Kidney epithelial cell (primary cell): Measurements from ENCODE around the gene LRRN2. TPM values are rescaled to one million over a fixed set of nuclear protein-coding genes. Genes with fewer than 3 reads are reported as not detected.
"Not testable (repeated sequence)": the region's sequence is repeated elsewhere in the genome, so short reads cannot be mapped to it uniquely, and the experiment has no call there.

Source experiments
- DNase-seq: peaks from one replicate; pipeline ENCODE4 v3.0.0-alpha.2; 2010; ENCODE audit warnings: low read depth
- H3K27me3 ChIP-seq: 2 replicates; pipeline ENCODE4 v1.6.0; 2011; ENCODE audit warnings: low read length; ENCODE audit not compliant: control insufficient read depth, insufficient read depth
- H3K36me3 ChIP-seq: 2 replicates; pipeline ENCODE4 v1.5.1; 2011; ENCODE audit warnings: low read length; ENCODE audit not compliant: control insufficient read depth, insufficient read depth
- H3K4me3 ChIP-seq: 2 replicates; pipeline ENCODE4 v1.5.1; 2011; ENCODE audit warnings: low read depth, mild to moderate bottlenecking, control low read depth, low read length
- total RNA-seq: library from RNA; depleted of rRNA; stranded (reverse); fragments of >200 nt; gene quantifications from 2 replicates; pipeline ENCODE4 v1.2.3, GENCODE V29; 2015
- TF ChIP-seq, protein P1 (sequence below): IDR thresholded peaks from 2 replicates; pipeline ENCODE4 v1.5.1; 2011; ENCODE audit warnings: mild to moderate bottlenecking, moderate library complexity, low read length, control low read depth, inconsistent platforms; ENCODE audit not compliant: insufficient read depth, poor library complexity, severe bottlenecking

LRRN2 gene
- total RNA-seq, 1 donor from 2014 or later = 7.6 TPM

GRCh38 chr1:204731509-204731908, 46.0 kb upstream of the LRRN2 start:
- Histone ChIP-seq H3K36me3 (no peaks in the 10 kb centered on the region), H3K4me3 (no peak overlapping the region), H3K27me3 (peaks cover 7% of the 10 kb centered on the region)
- no peak for DNase-seq
- TF ChIP-seq, protein P1, sequence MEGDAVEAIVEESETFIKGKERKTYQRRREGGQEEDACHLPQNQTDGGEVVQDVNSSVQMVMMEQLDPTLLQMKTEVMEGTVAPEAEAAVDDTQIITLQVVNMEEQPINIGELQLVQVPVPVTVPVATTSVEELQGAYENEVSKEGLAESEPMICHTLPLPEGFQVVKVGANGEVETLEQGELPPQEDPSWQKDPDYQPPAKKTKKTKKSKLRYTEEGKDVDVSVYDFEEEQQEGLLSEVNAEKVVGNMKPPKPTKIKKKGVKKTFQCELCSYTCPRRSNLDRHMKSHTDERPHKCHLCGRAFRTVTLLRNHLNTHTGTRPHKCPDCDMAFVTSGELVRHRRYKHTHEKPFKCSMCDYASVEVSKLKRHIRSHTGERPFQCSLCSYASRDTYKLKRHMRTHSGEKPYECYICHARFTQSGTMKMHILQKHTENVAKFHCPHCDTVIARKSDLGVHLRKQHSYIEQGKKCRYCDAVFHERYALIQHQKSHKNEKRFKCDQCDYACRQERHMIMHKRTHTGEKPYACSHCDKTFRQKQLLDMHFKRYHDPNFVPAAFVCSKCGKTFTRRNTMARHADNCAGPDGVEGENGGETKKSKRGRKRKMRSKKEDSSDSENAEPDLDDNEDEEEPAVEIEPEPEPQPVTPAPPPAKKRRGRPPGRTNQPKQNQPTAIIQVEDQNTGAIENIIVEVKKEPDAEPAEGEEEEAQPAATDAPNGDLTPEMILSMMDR = no peak

GRCh38 chr1:204730826-204731459, 45.4 kb upstream of the LRRN2 start:
- DNase-seq = no peak
- Histone ChIP-seq H3K36me3 (no peaks in the 10 kb centered on the region), H3K27me3 (peaks cover 7% of the 10 kb centered on the region), H3K4me3 (no peak overlapping the region)
- TF ChIP-seq, protein P1 = no peak

DNA sequence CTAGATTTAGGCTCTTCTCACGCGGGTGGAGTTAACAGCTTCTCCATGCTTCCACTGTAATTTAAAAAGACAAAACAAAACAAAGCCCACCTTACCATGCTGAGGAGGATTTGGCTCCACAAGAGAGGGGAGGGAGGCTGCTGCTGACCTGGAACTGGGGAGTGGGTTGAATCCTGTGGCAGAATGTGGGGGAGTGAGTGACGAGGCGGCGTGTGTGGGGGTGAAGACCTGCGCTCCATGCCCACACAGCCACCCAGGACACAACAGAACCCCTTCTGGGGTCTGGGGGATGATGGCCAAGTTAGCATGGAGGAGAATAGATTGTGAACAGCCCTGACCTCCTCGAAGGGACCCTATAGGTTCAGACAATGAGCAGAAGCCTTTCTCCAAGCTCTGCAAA, 44.0 kb upstream of the LRRN2 start:
- Histone ChIP-seq H3K36me3 (no peaks in the 10 kb centered on the region), H3K27me3 (peaks cover 4% of the 10 kb centered on the region), H3K4me3 (no peak overlapping the region)
- no peak for DNase-seq
- TF ChIP-seq, protein P1 = no peak

DNA sequence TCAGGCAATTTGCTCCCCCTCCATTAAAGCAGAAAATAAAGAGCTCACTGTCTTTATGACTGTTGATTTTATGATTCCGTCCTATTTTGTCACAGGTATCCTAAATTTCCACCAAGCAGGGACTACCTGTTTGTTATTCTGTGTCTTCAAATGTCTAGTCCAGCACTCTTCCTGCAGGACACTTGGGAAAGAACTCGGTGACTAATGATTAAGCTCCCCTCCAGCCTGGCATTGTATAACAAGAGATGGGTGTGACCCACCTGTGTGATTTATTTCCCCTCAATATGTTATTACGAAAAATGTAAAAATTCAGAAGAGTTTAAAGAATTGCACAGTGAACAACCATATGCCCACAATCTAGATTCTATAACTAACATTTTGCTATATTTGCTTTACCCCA, 42.9 kb upstream of the LRRN2 start:
- H3K27me3 ChIP-seq = peaks cover 4% of the 10 kb centered on the region
- H3K4me3 ChIP-seq = no peak overlapping the region
- no peaks in the 10 kb centered on the region for H3K36me3 ChIP-seq
- no peak for DNase-seq
- TF ChIP-seq, protein P1 = no peak

DNA sequence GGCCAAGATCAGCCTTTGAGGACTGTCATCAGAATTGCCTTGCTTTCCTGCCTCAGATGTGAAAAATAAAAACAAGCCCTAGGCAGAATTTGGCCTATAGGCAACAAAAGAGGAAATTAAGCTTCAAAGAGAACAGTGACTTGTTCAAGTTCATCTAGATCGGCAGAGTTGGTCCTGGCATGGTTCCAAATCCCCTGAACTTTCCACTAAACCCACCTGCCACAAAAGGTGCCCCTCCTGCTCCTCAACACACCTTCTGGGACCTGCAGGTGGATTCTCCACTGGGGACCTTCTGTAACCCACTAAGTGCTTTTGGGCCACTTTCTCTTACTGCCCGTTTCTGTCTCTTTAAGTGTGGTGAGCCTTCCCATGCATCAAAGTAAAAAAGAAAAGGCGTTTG, 42.5 kb upstream of the LRRN2 start:
- no peak for DNase-seq
- peaks cover 2% of the 10 kb centered on the region for H3K27me3 ChIP-seq
- TF ChIP-seq, protein P1 = no peak
- H3K4me3 ChIP-seq = no peak overlapping the region
- H3K36me3 ChIP-seq = no peaks in the 10 kb centered on the region

- H3K27me3 ChIP-seq, H3K4me3 ChIP-seq, DNase-seq, H3K36me3 ChIP-seq: not testable (repeated sequence)
These were observed 41.9 kb upstream of the LRRN2 start for GRCh38 chr1:204727438-204727837.
